ENCODE results near the gene TMEM185A.
"Not testable (repeated sequence)": the region's sequence is repeated elsewhere in the genome, so short reads cannot be mapped to it uniquely, and the experiment has no call there.

TMEM185A gene

DNA sequence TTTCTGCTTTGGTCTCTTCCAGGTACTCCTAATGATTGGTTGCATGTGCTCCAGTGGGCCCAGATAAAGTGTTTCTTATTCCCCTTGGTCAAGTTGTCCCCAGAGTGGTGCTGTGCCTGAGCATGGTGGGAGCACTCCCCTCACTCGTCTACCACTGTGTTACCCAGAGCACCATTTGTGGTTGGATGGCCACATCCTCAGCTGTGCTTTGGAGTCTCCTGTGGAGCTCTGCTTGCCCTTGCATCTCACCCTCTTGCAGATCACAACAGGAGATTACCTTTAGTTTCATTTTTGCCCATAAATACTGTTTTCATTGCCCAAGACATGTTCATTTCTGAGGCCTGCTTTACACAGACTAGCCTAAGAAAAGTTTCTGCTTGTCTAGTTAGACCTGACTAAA, 81.1 kb downstream of the TMEM185A start:
- DNase-seq: not testable (repeated sequence)

DNA sequence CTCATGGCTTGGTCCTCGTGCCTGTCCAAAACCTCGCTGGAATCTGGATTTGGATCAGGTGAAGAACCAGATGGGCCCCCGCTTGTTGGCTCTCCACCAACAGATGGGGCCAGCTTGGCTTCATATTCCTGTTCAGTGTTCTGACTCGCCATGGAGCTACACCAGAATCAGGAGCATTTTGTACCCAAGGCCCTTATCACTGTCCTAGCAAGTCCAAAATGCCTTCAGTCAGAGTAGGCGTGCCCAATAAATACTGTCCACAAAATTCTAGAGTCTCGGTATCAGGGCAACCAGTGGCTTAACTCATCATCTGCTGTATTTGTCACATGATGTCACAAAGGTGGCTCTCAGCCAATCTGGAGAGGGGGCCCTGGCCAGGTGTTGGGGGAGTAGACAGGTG, 81.9 kb downstream of the TMEM185A start, which contains the start of gene HSFX3:
TSS of gene HSFX3 (minus strand) at position 224 of the 400 bp plus-strand sequence. CDS start at position 152, 72 bp downstream.
- not testable (repeated sequence) for DNase-seq

DNA sequence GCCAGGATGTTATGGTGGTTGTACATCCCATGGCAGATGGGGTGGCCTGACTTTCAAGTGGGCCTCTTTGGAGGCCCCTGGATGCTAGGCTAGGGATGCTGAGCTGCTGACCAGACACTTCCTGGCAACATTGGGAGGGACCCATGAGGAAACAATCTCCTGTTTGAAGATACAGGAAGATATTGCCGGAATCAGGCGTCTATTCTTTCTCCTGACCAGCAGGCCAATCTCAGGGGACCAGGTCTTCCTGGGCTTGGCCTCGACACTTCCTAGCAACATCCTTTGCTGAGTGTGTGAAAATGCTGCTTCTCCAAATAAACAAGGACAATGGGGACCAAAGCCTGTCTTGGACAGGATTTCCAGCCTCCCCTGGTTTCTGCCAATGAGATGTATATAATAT, 83.8 kb downstream of the TMEM185A start:
- DNase-seq: not testable (repeated sequence)

DNA sequence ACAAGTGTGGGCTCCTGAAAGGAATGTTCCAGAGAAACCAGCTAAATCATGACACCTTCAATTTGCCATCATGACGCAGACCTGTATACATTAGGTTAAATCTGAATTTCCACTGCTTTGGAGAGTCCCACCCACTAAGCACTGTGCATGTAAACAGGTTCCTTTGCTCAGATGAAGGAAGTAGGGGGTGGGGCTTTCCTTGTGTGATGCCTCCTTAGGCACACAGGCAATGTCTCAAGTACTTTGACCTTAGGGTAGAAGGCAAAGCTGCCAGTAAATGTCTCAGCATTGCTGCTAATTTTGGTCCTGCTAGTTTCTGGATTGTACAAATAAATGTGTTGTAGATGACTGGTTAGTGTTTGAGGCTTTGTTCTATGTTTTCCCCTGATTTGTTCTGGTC, 84.6 kb downstream of the TMEM185A start:
- not testable (repeated sequence) for DNase-seq
